HG03575 (cell line): ENCODE results near the gene NAGPA.
"Not testable (repeated sequence)": the region's sequence is repeated elsewhere in the genome, so short reads cannot be mapped to it uniquely, and the experiment has no call there.

Source experiments
- ATAC-seq: cut with Tn5 transposase; IDR thresholded peaks from one replicate; pipeline ENCODE4 v1.9.1; 2021; ENCODE audit not compliant: unreplicated experiment, insufficient number of reproducible peaks, low FRiP score; ENCODE audit errors: extremely low read depth

The NAGPA gene

GRCh38 chr16:5033256-5034166 is at the start of gene NAGPA:
Gene NAGPA, minus strand, starts transcription at chr16:5033935. Its CDS starts 21 bp downstream, at chr16:5033914.
- no peak for ATAC-seq

DNA sequence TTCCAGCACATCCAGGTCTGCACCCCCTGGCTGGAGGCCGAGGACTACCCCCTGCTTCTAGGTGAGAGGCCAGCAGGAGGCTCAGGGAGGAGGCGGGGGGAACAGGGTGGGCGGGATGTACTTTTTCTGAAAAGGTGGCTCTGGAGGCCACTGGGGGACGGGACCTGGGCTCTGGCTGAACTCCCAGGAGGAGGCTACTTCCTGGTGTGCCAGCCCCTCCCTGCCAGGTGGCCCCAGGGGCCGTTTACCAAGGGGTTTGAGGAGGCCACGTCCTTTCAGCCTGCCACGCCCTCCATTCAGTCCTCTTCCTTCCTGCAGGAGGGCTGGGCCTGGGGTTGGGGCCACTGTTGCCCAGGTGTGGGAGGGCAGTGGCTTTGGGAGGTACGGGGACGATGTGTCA is 47.3 kb upstream of the NAGPA start:
- ATAC-seq, result not testable (repeated sequence)

- ATAC-seq, result not testable (repeated sequence)
Measured at GRCh38 chr16:5080461-5080860, 46.7 kb upstream of the NAGPA start.

GRCh38 chr16:5078626-5079025 is 44.9 kb upstream of the NAGPA start:
- ATAC-seq, result no peak

- ATAC-seq, result no peak
Measured at GRCh38 chr16:5077304-5077703, 43.6 kb upstream of the NAGPA start.

DNA sequence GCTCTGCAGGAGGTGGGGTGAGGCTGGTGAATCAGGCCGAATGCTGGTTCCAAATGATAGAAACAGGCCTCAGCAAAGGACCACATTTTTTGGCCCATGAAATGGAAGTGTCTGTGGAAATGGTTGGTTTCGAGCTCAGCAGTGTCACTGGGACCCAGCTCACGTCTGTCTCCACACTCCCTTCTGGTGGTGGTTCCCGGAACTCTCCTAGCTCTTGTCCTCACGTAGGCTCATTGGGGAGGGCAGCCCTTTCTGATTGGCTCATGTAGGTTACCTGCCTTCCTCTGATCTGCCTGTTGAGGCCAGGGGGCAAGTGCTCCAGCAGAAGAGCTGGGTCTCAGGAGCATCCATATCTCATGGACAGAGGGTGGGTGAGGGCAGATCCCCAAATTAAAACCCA is 41.9 kb upstream of the NAGPA start:
- no peak for ATAC-seq

- not testable (repeated sequence) for ATAC-seq
Measured at GRCh38 chr16:5073771-5074170, 40.0 kb upstream of the NAGPA start.

- ATAC-seq, result no peak
Measured at GRCh38 chr16:5073279-5073629, 39.5 kb upstream of the NAGPA start.

- no peak for ATAC-seq
Measured at GRCh38 chr16:5072334-5073278, 38.9 kb upstream of the NAGPA start.

DNA sequence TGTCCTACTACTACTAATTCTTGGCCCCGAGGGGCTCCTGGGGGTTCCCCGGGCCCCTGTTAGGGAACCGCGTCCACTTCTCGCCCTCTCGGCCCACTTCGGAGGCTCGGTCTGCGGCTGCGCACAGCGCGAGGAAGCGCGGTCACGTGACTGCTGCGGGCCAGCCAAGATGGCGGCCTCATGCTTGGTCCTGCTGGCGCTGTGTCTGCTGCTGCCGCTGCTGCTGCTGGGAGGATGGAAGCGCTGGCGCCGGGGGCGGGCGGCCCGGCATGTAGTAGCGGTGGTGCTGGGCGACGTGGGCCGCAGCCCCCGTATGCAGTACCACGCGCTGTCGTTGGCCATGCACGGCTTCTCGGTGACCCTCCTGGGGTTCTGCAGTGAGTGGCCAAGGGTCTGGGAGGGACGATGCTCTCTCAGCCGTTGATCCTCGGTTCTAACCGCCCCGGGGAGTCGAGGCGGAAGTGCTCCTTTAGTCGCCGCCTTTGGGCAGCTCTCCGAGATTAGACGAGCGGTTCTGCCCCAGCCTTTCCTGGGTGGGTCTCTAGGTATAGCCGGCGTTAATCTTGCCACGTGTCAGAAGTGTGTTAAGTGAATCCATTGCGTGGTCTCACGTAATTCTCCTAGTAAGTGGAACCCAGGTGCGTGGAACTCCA is 38.1 kb upstream of the NAGPA start, which contains the start of gene ALG1:
Gene ALG1, plus strand, starts transcription at position 163 of the 653 bp plus-strand sequence. Its CDS starts 7 bp downstream, at position 170.
- peak; percentile 41 for ATAC-seq

- no peak for ATAC-seq
Measured at GRCh38 chr16:5071341-5071680, 37.6 kb upstream of the NAGPA start.

GRCh38 chr16:5070431-5071186 is 36.9 kb upstream of the NAGPA start:
- ATAC-seq, result no peak

GRCh38 chr16:5069854-5070253 is 36.1 kb upstream of the NAGPA start:
- ATAC-seq, result no peak

- ATAC-seq, result no peak
Measured at GRCh38 chr16:5069048-5069447, 35.3 kb upstream of the NAGPA start.

GRCh38 chr16:5066511-5066910 is 32.8 kb upstream of the NAGPA start:
- no peak for ATAC-seq

- ATAC-seq, result no peak
Measured at GRCh38 chr16:5065813-5066212, 32.1 kb upstream of the NAGPA start, which contains the start of gene C16orf89. Gene C16orf89, minus strand, starts transcription at chr16:5065956. Its CDS starts 48 bp downstream, at chr16:5065908.

DNA sequence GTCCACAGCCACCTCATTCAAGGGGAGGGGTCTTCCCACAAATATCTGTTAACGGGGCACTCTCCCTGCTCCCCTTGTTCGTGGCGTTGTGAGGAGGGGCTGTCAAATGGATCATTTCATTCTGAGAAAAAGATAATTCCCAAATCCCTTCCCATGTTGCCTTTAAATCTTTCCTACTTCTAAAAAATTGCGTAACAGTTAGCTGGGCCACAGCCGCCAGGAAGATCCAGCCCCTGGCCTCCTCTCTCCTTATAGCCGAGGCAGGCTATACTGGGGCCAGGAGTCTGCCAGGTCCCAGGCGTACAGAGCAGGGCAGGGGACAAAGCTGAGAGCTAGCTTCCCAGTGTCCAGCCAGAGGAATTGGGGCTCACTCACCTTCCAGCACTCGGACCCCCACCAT is 31.6 kb upstream of the NAGPA start:
- no peak for ATAC-seq

- no peak for ATAC-seq
Measured at GRCh38 chr16:5064915-5065314, 31.2 kb upstream of the NAGPA start.
